ENCODE results near the gene CD28.
A peak's percentile ranks its signal among the peaks of the same experiment; 100 is the strongest.
"Not testable (repeated sequence)": the region's sequence is repeated elsewhere in the genome, so short reads cannot be mapped to it uniquely, and the experiment has no call there.

The CD28 gene

GRCh38 chr2:203781151-203781550 lies 74.7 kb downstream of the CD28 start:
- H3K14ac ChIP-seq (ENCODE audit: low read length) = no peak overlapping the region
- WGBS, 2 donors (ENCODE audit: extremely low coverage in 2 of 2, insufficient read length in 2 of 2, insufficient replicate concordance in 1 of 2) = no CpG with 5 or more reads among the region's 2 CpGs
- H3K4ac ChIP-seq (ENCODE audit: low read length) = no peak overlapping the region
- H3K36me3 ChIP-seq (replicated peaks in 1 of 2; ENCODE audit: control insufficient read depth in 2 of 2, insufficient read depth in 2 of 2, low read length in 2 of 2) = no peaks in the 10 kb centered on the region
- no peaks in the 10 kb centered on the region for H3K4me1 ChIP-seq (ENCODE audit: control insufficient read depth in 2 of 2, insufficient read depth in 1 of 2, low read depth in 1 of 2, low read length in 2 of 2)
- H3K9ac ChIP-seq (ENCODE audit: low read depth, low read length, poor library complexity) = no peak overlapping the region
- H3K23ac ChIP-seq (ENCODE audit: low read depth, low read length, poor library complexity) = no peak overlapping the region
- H4K8ac ChIP-seq (ENCODE audit: low read depth, low read length) = no peak overlapping the region
- no peak overlapping the region for H3K4me2 ChIP-seq (ENCODE audit: insufficient read depth, low read length, poor library complexity, severe bottlenecking)
- no peak overlapping the region for H2BK15ac ChIP-seq (ENCODE audit: low read length)
- H3K27ac ChIP-seq (replicated peaks; ENCODE audit: low read length) = no peak overlapping the region
- H2AFZ ChIP-seq (ENCODE audit: low read length) = no peak overlapping the region
- no peak overlapping the region for H2BK12ac ChIP-seq (ENCODE audit: low read length)
- H3K79me1 ChIP-seq (ENCODE audit: low read depth, low read length) = no peaks in the 10 kb centered on the region
- no peak overlapping the region for H3K18ac ChIP-seq (ENCODE audit: low read length)
- no peak overlapping the region for H3K4me3 ChIP-seq (ENCODE audit: low read length in 2 of 2)
- H2AK5ac ChIP-seq (ENCODE audit: low read depth, low read length) = no peak overlapping the region
- no peaks in the 10 kb centered on the region for H3K9me3 ChIP-seq (replicated peaks in 1 of 2; ENCODE audit: control insufficient read depth in 2 of 2, insufficient read depth in 1 of 2, low read depth in 1 of 2, low read length in 2 of 2)
- H2BK120ac ChIP-seq (ENCODE audit: low read depth, low read length) = no peak overlapping the region
- no peak overlapping the region for H2BK5ac ChIP-seq (ENCODE audit: low read length)
- H4K91ac ChIP-seq (ENCODE audit: low read depth, low read length, poor library complexity) = no peak overlapping the region
- H3K27me3 ChIP-seq (ENCODE audit: control insufficient read depth in 3 of 3, insufficient read depth in 3 of 3, low read depth in 1 of 3, low read length in 3 of 3) = no peaks in the 10 kb centered on the region
- no peak for DNase-seq (ENCODE audit: low spot score)

DNA sequence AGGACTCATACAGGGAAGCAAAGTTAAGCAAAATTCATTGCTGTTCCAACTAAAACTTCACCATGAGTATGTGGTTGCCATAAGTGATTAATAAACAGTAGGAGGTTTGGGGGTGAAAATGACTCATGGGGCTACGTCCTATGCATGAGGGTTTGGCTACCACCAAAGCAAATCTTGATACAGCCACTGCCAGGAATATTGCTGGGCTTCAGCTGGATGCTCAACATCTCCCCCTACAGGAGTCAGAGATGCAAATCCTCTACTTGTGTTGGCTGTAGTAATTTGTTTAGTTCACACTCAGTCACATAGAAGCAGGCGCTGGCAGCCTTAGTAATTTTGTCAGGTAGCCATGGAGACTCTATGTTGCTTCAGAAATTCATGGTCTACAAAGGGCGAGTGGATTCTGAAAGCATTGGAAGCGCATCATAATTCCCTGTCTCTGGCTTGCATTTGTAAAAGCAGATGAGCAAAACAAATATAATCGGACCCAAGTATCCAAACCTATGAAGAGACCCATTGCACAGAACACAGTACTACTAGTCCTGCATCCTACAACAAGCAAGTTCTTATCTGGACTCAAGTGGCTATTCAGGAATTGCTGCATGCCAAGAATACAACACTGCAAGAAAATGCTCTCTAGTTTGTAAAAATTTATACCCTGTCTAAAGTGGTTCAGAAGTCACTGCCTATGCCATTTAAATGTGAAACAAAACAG lies 76.0 kb downstream of the CD28 start:
- Histone ChIP-seq H2AK5ac (ENCODE audit: low read depth, low read length) (no peak overlapping the region), H2BK120ac (ENCODE audit: low read depth, low read length) (no peak overlapping the region), H2BK15ac (ENCODE audit: low read length) (no peak overlapping the region), H2AFZ (ENCODE audit: low read length) (peak overlapping the region; percentile 16), H3K4me3 (ENCODE audit: low read length in 2 of 2) (no peak overlapping the region), H3K79me1 (ENCODE audit: low read depth, low read length) (no peaks in the 10 kb centered on the region), H3K4me2 (ENCODE audit: insufficient read depth, low read length, poor library complexity, severe bottlenecking) (no peak overlapping the region), H3K27ac (replicated peaks; ENCODE audit: low read length) (no peak overlapping the region), H3K27me3 (ENCODE audit: control insufficient read depth in 3 of 3, insufficient read depth in 3 of 3, low read depth in 1 of 3, low read length in 3 of 3) (no peaks in the 10 kb centered on the region), H3K14ac (ENCODE audit: low read length) (no peak overlapping the region), H3K4me1 (ENCODE audit: control insufficient read depth in 2 of 2, insufficient read depth in 1 of 2, low read depth in 1 of 2, low read length in 2 of 2) (no peaks in the 10 kb centered on the region), H2BK12ac (ENCODE audit: low read length) (no peak overlapping the region), H3K9me3 (replicated peaks in 1 of 2; ENCODE audit: control insufficient read depth in 2 of 2, insufficient read depth in 1 of 2, low read depth in 1 of 2, low read length in 2 of 2) (no peaks in the 10 kb centered on the region), H3K36me3 (replicated peaks in 1 of 2; ENCODE audit: control insufficient read depth in 2 of 2, insufficient read depth in 2 of 2, low read length in 2 of 2) (no peaks in the 10 kb centered on the region), H3K9ac (ENCODE audit: low read depth, low read length, poor library complexity) (no peak overlapping the region), H3K4ac (ENCODE audit: low read length) (no peak overlapping the region), H3K18ac (ENCODE audit: low read length) (no peak overlapping the region), H2BK5ac (ENCODE audit: low read length) (no peak overlapping the region), H4K8ac (ENCODE audit: low read depth, low read length) (no peak overlapping the region), H3K23ac (ENCODE audit: low read depth, low read length, poor library complexity) (no peak overlapping the region), H4K91ac (ENCODE audit: low read depth, low read length, poor library complexity) (no peak overlapping the region)
- WGBS, 2 donors (ENCODE audit: extremely low coverage in 2 of 2, insufficient read length in 2 of 2, insufficient replicate concordance in 1 of 2) = no CpG with 5 or more reads among the region's 5 CpGs
- peak; percentile 39 for DNase-seq (ENCODE audit: low spot score)

DNA sequence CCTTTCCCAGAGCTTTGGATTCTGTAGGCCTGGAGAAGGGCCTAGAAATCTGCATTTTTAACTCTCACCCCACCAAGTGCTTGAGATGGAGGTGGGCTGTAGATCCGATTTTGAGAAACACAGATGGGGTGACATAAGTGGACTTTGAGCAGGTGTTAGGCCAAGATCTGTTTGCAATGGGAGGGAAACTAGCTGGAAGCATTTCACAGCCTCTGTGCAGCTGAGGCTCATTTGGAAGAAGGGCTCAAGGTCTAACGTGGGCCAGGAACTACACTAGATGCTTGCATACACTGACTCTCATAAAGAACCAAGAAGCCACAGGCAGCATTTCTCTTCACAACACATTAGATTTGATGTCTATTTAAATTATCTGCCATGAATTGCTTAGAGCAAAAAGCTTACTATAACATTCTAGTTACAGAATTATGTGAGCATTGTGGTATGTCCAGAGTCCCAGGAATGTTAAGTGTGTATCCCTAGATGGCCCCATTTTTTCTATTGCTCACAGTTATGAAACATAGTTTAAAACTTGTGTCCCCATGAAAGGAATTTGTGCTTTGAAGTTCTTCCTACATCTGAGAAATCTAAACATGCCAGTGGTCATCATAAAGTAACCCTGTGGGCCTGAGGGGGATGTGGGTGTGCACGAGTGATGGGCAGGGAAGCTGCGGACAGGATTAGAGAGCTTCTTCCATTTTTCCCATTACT lies 77.2 kb downstream of the CD28 start:
- Histone ChIP-seq H2AFZ (ENCODE audit: low read length) (no peak overlapping the region), H2AK5ac (ENCODE audit: low read depth, low read length) (no peak overlapping the region), H2BK12ac (ENCODE audit: low read length) (no peak overlapping the region), H4K91ac (ENCODE audit: low read depth, low read length, poor library complexity) (no peak overlapping the region), H3K23ac (ENCODE audit: low read depth, low read length, poor library complexity) (no peak overlapping the region), H2BK5ac (ENCODE audit: low read length) (no peak overlapping the region), H3K4ac (ENCODE audit: low read length) (no peak overlapping the region), H2BK120ac (ENCODE audit: low read depth, low read length) (no peak overlapping the region), H3K27ac (replicated peaks; ENCODE audit: low read length) (no peak overlapping the region), H3K27me3 (ENCODE audit: control insufficient read depth in 3 of 3, insufficient read depth in 3 of 3, low read depth in 1 of 3, low read length in 3 of 3) (no peaks in the 10 kb centered on the region), H3K4me3 (ENCODE audit: low read length in 2 of 2) (no peak overlapping the region), H4K8ac (ENCODE audit: low read depth, low read length) (no peak overlapping the region), H3K14ac (ENCODE audit: low read length) (no peak overlapping the region), H3K36me3 (replicated peaks in 1 of 2; ENCODE audit: control insufficient read depth in 2 of 2, insufficient read depth in 2 of 2, low read length in 2 of 2) (no peaks in the 10 kb centered on the region), H3K9ac (ENCODE audit: low read depth, low read length, poor library complexity) (no peak overlapping the region), H3K4me1 (ENCODE audit: control insufficient read depth in 2 of 2, insufficient read depth in 1 of 2, low read depth in 1 of 2, low read length in 2 of 2) (no peaks in the 10 kb centered on the region), H3K18ac (ENCODE audit: low read length) (no peak overlapping the region), H3K4me2 (ENCODE audit: insufficient read depth, low read length, poor library complexity, severe bottlenecking) (no peak overlapping the region), H3K79me1 (ENCODE audit: low read depth, low read length) (no peaks in the 10 kb centered on the region), H3K9me3 (replicated peaks in 1 of 2; ENCODE audit: control insufficient read depth in 2 of 2, insufficient read depth in 1 of 2, low read depth in 1 of 2, low read length in 2 of 2) (no peaks in the 10 kb centered on the region), H2BK15ac (ENCODE audit: low read length) (no peak overlapping the region)
- no peak for DNase-seq (ENCODE audit: low spot score)
- no CpG with 5 or more reads among the region's 4 CpGs for WGBS, 2 donors (ENCODE audit: extremely low coverage in 2 of 2, insufficient read length in 2 of 2, insufficient replicate concordance in 1 of 2)

DNA sequence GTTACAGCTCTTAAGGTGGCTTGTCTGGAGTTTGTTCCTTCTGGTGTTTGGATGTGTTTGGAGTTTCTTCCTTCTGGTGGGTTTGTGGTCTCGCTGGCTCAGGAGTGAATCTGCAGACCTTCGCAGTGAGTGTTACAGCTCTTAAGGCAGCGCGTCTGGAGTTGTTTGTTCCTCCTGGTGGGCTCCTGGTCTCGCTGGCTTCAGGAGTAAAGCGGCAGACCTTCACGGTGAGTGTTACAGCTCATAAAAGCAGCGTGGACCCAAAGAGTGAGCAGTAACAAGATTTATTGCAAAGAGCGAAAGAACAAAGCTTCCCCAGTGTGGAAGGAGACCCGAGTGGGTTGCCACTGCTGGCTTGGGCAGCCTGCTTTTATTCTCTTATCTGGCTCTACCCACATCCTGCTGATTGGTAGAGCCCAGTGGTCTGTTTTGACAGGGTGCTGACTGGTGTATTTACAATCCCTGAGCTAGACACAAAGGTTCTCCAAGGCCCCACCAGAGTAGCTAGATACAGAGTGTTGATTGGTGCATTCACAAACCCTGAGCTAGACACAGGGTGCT lies 78.4 kb downstream of the CD28 start:
- H3K9ac ChIP-seq (ENCODE audit: low read depth, low read length, poor library complexity); H3K4ac ChIP-seq (ENCODE audit: low read length); H3K27ac ChIP-seq (replicated peaks; ENCODE audit: low read length); H3K9me3 ChIP-seq (replicated peaks in 1 of 2; ENCODE audit: control insufficient read depth in 2 of 2, insufficient read depth in 1 of 2, low read depth in 1 of 2, low read length in 2 of 2); H3K4me2 ChIP-seq (ENCODE audit: insufficient read depth, low read length, poor library complexity, severe bottlenecking); H4K8ac ChIP-seq (ENCODE audit: low read depth, low read length); H3K79me1 ChIP-seq (ENCODE audit: low read depth, low read length); H4K91ac ChIP-seq (ENCODE audit: low read depth, low read length, poor library complexity); H3K14ac ChIP-seq (ENCODE audit: low read length); H3K18ac ChIP-seq (ENCODE audit: low read length); H3K4me1 ChIP-seq (ENCODE audit: control insufficient read depth in 2 of 2, insufficient read depth in 1 of 2, low read depth in 1 of 2, low read length in 2 of 2); H2BK12ac ChIP-seq (ENCODE audit: low read length); H2BK5ac ChIP-seq (ENCODE audit: low read length); H3K23ac ChIP-seq (ENCODE audit: low read depth, low read length, poor library complexity); H3K4me3 ChIP-seq (ENCODE audit: low read length in 2 of 2); H2AK5ac ChIP-seq (ENCODE audit: low read depth, low read length); H3K36me3 ChIP-seq (replicated peaks in 1 of 2; ENCODE audit: control insufficient read depth in 2 of 2, insufficient read depth in 2 of 2, low read length in 2 of 2); H2BK120ac ChIP-seq (ENCODE audit: low read depth, low read length); DNase-seq (ENCODE audit: low spot score); H2AFZ ChIP-seq (ENCODE audit: low read length); H3K27me3 ChIP-seq (ENCODE audit: control insufficient read depth in 3 of 3, insufficient read depth in 3 of 3, low read depth in 1 of 3, low read length in 3 of 3); H2BK15ac ChIP-seq (ENCODE audit: low read length): not testable (repeated sequence)
- WGBS, 2 donors (ENCODE audit: extremely low coverage in 2 of 2, insufficient read length in 2 of 2, insufficient replicate concordance in 1 of 2) = no CpG with 5 or more reads among the region's 10 CpGs
